Skeletal muscle tissue (tissue), 4 donors: ENCODE data around the gene MPZL2. TPM values are rescaled to one million over a fixed set of nuclear protein-coding genes. Genes with fewer than 3 reads are reported as not detected.

Experiments used
- H3K27ac ChIP-seq: one replicate; pipeline ENCODE4 v1.7.0; 2013; ENCODE audit warnings: mild to moderate bottlenecking, low read depth, low read length, inconsistent platforms
- H3K27me3 ChIP-seq, 3 donors: one replicate each; pipeline ENCODE4 v1.7.0; 2013; ENCODE audit warnings: low read length in 3 of 3; ENCODE audit not compliant: control insufficient read depth in 3 of 3, insufficient read depth in 3 of 3
- H3K36me3 ChIP-seq, 3 donors: one replicate each; pipeline ENCODE4 v1.7.0; 2013; ENCODE audit warnings: low read length in 3 of 3; ENCODE audit not compliant: control insufficient read depth in 3 of 3, insufficient read depth in 3 of 3
- H3K4me1 ChIP-seq, 3 donors: one replicate each; pipeline ENCODE4 v1.7.0; 2013; ENCODE audit warnings: low read length in 3 of 3, mild to moderate bottlenecking in 3 of 3; ENCODE audit not compliant: control insufficient read depth in 3 of 3, insufficient read depth in 3 of 3
- H3K4me3 ChIP-seq, 3 donors: one replicate each; pipeline ENCODE4 v1.7.0; 2013; ENCODE audit warnings: low read length in 3 of 3
- H3K9ac ChIP-seq, 3 donors: one replicate each; pipeline ENCODE4 v1.7.0; 2013; ENCODE audit warnings: low read length in 3 of 3, mild to moderate bottlenecking in 3 of 3, moderate library complexity in 2 of 3, low read depth in 1 of 3
- H3K9me3 ChIP-seq, 3 donors: one replicate each; pipeline ENCODE4 v1.7.0; 2013; ENCODE audit warnings: low read length in 3 of 3; ENCODE audit not compliant: control insufficient read depth in 3 of 3
- total RNA-seq: library from RNA; depleted of rRNA; stranded (reverse); fragments of >200 nt; gene quantifications from one replicate; pipeline ENCODE4 v1.2.3, GENCODE V29; 2014
- donor health status: Osteomylitis.

The MPZL2 gene
- total RNA-seq, 1 donor from 2014 or later: 1.0 TPM

DNA sequence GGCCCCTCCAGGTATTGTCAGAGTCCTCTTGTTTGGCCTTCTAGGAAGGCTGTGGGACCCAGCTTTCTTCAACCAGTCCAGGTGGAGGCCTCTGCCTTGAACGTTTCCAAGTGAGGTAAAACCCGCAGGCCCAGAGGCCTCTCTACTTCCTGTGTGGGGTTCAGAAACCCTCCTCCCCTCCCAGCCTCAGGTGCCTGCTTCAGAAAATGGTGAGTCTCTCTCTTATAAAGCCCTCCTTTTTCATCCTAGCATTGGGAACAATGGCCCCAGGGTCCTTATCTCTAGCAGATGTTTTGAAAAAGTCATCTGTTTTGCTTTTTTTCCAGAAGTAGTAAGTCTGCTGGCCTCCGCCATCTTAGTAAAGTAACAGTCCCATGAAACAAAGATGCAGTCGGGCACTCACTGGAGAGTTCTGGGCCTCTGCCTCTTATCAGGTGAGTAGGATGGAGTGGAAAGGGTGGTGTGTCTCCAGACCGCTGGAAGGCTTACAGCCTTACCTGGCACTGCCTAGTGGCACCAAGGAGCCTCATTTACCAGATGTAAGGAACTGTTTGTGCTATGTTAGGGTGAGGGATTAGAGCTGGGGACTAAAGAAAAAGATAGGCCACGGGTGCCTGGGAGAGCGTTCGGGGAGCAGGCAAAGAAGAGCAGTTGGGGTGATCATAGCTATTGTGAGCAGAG, 40.6 kb upstream of the MPZL2 start, which contains the start of gene CD3E:
Gene CD3E, plus strand, starts transcription at position 163 of the 681 bp plus-strand sequence. Its CDS starts 223 bp downstream, at position 386.
- no peak within 1 kb of the TSS for H3K4me3 ChIP-seq
- H3K9me3 ChIP-seq: no peaks in the 10 kb centered on the region
- no peak within 1 kb of the TSS for H3K27ac ChIP-seq
- no peaks in the 10 kb centered on the region for H3K4me1 ChIP-seq
- H3K27me3 ChIP-seq: peaks cover 4 to 17% (median 10%) of the 10 kb centered on the region in 3 donors
- H3K36me3 ChIP-seq: no peaks in the 10 kb centered on the region
- no peak within 1 kb of the TSS for H3K9ac ChIP-seq

DNA sequence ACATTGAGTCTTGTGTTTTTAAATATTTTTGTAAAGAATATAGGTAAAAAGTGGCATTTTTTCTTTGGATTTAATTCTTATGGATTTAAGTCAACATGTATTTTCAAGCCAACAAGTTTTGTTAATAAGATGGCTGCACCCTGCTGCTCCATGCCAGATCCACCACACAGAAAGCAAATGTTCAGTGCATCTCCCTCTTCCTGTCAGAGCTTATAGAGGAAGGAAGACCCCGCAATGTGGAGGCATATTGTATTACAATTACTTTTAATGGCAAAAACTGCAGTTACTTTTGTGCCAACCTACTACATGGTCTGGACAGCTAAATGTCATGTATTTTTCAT, 40.1 kb upstream of the MPZL2 start:
- Histone ChIP-seq H3K4me1 (no peaks in the 10 kb centered on the region), H3K9ac (no peak overlapping the region), H3K36me3 (no peaks in the 10 kb centered on the region), H3K4me3 (no peak overlapping the region), H3K9me3 (no peaks in the 10 kb centered on the region), H3K27me3 (peaks cover 4 to 17% (median 10%) of the 10 kb centered on the region in 3 donors), H3K27ac (no peak overlapping the region)

DNA sequence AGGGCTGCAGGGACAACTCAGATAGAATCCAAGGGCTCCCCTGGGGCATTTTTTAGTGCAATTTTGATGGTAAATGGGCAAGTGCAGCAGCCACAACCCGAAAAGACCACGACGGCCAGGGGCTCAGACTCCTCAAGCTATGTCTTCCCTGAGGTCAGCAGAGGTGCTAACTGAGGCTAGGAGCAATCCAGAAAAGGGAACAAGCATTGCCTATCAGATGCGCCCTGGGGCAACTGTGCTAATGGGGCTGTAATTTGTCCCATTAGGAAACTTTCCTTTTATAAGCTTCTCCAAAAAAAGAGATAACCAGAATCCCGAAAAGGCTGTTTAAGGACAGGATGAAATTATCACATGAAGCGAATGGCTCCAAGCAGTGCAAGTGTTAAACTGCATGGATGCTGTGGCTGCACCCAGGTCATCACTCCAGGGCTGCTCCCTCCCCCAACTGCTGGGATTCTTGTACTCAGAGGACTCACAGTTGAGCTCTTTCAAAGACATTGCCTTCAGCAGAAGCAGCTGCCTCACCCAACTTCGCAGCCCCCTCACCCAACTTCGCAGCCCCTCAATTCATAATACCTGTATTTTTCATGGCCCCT, 37.6 kb upstream of the MPZL2 start:
- Histone ChIP-seq H3K36me3 (no peaks in the 10 kb centered on the region), H3K4me3 (no peak overlapping the region), H3K9me3 (no peaks in the 10 kb centered on the region), H3K27me3 (peaks cover 4 to 17% (median 10%) of the 10 kb centered on the region in 3 donors), H3K4me1 (no peaks in the 10 kb centered on the region), H3K27ac (no peak overlapping the region), H3K9ac (no peak overlapping the region)

DNA sequence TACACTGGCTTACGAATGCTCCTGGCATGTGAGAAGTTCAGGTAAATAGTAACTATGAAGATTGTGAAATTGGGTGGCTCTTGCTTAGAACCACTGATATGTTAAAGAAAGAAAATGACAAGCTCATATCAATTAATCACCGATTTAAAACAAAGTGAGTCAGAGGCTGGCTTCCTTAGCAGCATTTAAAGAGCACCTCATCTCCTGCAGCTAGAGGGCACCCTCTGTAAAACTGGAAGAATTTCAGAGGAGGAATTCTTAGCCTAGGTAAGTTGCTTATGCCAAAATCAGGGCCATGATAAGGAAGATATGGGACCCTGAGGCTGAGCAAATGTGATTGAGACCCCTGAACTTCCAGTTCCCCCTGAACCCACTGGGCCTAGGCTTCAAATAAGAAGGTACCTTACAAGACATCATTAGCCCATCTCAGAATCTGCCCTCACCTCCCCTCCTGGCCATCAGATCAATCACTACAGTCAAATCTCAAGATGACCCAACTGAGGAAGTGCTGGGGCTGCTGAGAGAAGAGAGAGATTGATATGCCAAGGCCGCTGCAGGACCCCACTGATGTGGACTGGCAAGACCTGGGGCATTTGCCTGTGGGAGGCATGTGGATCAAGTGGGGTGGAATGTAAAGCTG, 31.8 kb upstream of the MPZL2 start:
- no peak overlapping the region for H3K9ac ChIP-seq
- no peaks in the 10 kb centered on the region for H3K36me3 ChIP-seq
- no peak overlapping the region for H3K27ac ChIP-seq
- no peak overlapping the region for H3K4me3 ChIP-seq
- H3K27me3 ChIP-seq: peaks cover 0 to 6% (median 3%) of the 10 kb centered on the region in 3 donors
- no peaks in the 10 kb centered on the region for H3K4me1 ChIP-seq
- H3K9me3 ChIP-seq: no peaks in the 10 kb centered on the region

DNA sequence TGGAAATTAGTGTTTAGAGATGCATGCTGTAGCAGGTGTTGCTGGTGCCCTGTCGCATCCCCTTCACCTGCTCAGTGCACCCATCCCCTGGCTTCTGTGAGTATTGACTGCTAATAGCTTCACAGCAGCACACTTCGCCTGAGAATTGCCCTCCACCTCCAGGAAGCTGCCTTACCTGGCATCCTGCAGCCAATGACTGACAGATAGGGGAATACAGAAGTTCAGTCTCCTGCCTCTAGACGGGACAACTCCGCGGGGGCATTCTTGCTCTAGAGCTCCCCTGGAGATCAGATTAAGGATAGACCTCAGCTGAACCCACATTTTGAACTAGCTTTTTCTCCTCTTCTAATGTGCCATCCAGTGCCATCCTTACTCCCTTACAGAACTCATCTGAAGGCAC, 31.1 kb upstream of the MPZL2 start:
- no peaks in the 10 kb centered on the region for H3K4me1 ChIP-seq
- H3K9ac ChIP-seq: no peak overlapping the region
- no peaks in the 10 kb centered on the region for H3K9me3 ChIP-seq
- H3K36me3 ChIP-seq: no peaks in the 10 kb centered on the region
- H3K27me3 ChIP-seq: peaks cover 0 to 6% (median 3%) of the 10 kb centered on the region in 3 donors
- no peak overlapping the region for H3K27ac ChIP-seq
- H3K4me3 ChIP-seq: no peak overlapping the region

DNA sequence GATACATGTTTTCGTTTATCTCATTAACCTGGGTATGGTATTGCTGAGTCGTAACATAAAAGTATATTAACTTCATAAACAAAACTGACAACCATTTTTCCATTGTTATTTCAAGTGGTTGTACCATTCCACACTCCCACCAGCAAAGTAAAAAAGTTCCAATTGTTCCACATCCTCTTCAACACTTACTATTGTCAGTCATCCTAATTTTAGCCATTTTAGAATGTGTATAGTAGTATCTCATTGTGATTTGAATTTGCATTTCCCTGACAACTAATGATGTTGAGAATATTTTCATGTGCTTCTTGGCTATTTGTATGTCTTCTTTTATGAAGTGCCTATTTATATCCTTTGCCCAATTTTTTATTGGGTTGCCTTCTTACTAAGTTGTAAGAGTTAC, 30.0 kb upstream of the MPZL2 start:
- H3K9me3 ChIP-seq: no peaks in the 10 kb centered on the region
- no peak overlapping the region for H3K27ac ChIP-seq
- no peaks in the 10 kb centered on the region for H3K36me3 ChIP-seq
- no peak overlapping the region for H3K9ac ChIP-seq
- no peaks in the 10 kb centered on the region for H3K4me1 ChIP-seq
- H3K27me3 ChIP-seq: peaks cover 0 to 6% (median 3%) of the 10 kb centered on the region in 3 donors
- H3K4me3 ChIP-seq: no peak overlapping the region

DNA sequence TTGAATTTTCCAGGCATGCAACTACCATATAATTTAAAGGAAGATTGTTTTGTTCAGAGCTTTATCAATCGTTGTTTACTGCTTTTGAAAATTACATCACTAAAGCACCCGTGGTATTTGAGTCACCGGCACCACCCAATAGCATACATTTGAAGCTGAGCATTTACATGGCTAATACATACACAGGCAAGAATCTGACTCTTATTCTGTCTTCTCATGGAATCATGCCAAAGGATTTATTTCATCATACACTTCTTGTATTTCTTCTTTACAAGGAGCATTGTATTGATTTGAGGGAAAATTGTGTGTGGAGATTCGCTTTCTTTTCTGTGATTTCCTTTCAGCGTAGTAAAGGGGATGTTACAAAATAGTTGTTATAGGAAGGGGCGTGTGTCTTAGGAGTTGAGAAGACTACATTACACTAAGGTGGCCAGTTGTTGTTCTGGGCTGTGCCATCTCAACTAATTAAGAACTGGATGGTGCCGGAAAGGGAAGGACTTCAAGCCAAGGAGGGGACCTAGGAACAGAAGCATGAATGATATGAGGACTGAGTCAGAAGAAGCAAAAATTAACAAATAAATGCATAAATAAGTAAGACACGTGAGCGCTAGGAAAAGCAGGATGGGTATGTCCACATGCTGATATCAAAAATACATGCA, 27.5 kb upstream of the MPZL2 start:
- H3K4me3 ChIP-seq: no peak overlapping the region
- H3K36me3 ChIP-seq: no peaks in the 10 kb centered on the region
- no peak overlapping the region for H3K27ac ChIP-seq
- H3K4me1 ChIP-seq: no peaks in the 10 kb centered on the region
- peaks cover 0 to 6% (median 3%) of the 10 kb centered on the region in 3 donors for H3K27me3 ChIP-seq
- H3K9ac ChIP-seq: no peak overlapping the region
- H3K9me3 ChIP-seq: no peaks in the 10 kb centered on the region

DNA sequence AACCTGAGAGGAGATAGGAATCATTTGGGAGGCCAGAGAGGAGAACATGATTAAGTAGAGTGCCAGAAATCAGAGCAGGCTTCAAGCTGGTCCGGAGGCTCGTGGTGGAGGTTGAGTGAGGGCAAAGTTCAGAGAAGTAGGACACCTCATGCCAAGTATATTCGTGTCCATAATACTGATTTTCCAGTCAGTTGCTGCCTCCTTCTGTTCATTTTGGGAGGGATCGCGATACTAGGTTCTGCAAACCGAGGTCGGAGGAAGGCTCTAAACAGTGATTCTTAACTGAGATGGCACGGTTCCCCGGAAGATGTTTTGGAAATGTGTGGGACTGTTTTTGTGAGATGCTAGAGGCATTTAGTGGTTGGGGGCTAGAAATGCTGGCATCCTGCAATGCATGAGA, 26.8 kb upstream of the MPZL2 start:
- no peak overlapping the region for H3K27ac ChIP-seq
- H3K9me3 ChIP-seq: no peaks in the 10 kb centered on the region
- no peak overlapping the region for H3K4me3 ChIP-seq

DNA sequence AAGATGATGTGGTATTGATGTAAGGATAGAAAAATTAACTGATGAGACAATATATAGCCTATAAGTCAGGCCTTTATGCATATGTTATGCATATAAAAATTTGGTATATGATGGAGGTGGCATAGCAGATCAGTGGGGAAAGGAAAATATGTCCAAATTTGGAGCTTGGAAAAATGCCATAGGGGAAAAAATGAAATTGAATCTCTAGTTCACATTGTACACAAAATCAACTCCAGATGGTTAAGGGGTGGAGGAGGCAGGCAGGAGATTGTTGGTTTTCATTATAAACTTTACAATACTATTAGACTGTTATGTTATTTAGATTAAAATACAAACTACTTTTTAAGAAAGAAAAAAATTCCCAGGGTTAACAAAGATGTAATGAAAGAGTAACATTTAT, 25.3 kb upstream of the MPZL2 start:
- no peak overlapping the region for H3K9ac ChIP-seq
- peaks cover 0 to 6% (median 3%) of the 10 kb centered on the region in 3 donors for H3K27me3 ChIP-seq
- H3K27ac ChIP-seq: no peak overlapping the region
- no peaks in the 10 kb centered on the region for H3K9me3 ChIP-seq
- no peaks in the 10 kb centered on the region for H3K36me3 ChIP-seq
- no peaks in the 10 kb centered on the region for H3K4me1 ChIP-seq
- no peak overlapping the region for H3K4me3 ChIP-seq

More for the DNA sequence above, 26.8 kb upstream of the MPZL2 start:
- no peaks in the 10 kb centered on the region for H3K4me1 ChIP-seq
- no peak overlapping the region for H3K9ac ChIP-seq
- H3K36me3 ChIP-seq: no peaks in the 10 kb centered on the region
- peaks cover 0 to 6% (median 3%) of the 10 kb centered on the region in 3 donors for H3K27me3 ChIP-seq

DNA sequence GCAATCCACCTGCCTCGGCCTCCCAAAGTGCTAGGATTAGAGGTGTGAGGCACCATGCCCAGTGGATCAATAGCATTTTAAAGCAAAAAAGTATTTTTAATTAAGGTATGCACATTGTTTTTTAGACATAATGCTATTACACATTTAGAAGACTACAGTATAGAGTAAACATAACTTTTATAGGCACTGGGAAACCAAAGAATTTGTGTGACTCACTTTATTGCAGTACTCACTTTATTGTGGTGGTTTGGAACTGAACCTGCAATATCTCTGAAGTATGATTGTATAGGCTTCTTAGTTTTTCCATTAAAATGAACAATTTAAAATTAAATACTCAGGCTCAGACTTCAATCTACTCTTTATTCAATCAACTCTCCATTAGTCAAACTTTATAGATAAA, 22.9 kb upstream of the MPZL2 start:
- Histone ChIP-seq H3K36me3 (no peaks in the 10 kb centered on the region), H3K27ac (no peak overlapping the region), H3K4me3 (no peak overlapping the region), H3K27me3 (peaks cover 0 to 6% (median 3%) of the 10 kb centered on the region in 3 donors), H3K9me3 (no peaks in the 10 kb centered on the region), H3K9ac (no peak overlapping the region), H3K4me1 (no peaks in the 10 kb centered on the region)
